Transverse colon (tissue), 4 donors: Measurements from ENCODE around the gene SSC5D. TPM values are rescaled to one million over a fixed set of nuclear protein-coding genes. Genes with fewer than 3 reads are reported as not detected.

Experiments used
- DNase-seq: peaks from one replicate; pipeline ENCODE4 v3.0.0-alpha.2; 2019
- H3K27ac ChIP-seq, 4 donors: fragments of 200-600 bp; sonication (generic); 2 replicates each; pipeline ENCODE4 v1.5.1; 2016 to 2018; ENCODE audit warnings: inconsistent platforms in 4 of 4
- H3K27me3 ChIP-seq: fragments of 200-600 bp; sonication (generic); 2 replicates; pipeline ENCODE4 v1.5.1; 2017; ENCODE audit warnings: inconsistent platforms
- H3K36me3 ChIP-seq, 4 donors: fragments of 200-600 bp; sonication (generic); 2 replicates each; pipeline ENCODE4 v1.5.1; 2017 to 2019; ENCODE audit warnings: inconsistent platforms in 4 of 4
- H3K4me1 ChIP-seq, 4 donors: fragments of 200-600 bp; sonication (generic); 2 replicates each; pipeline ENCODE4 v1.5.1; 2017 to 2020; ENCODE audit warnings: inconsistent platforms in 4 of 4
- H3K4me3 ChIP-seq, 4 donors: fragments of 200-600 bp; sonication (generic); 1 replicate in 1 of 4; 2 replicates in 3 of 4; pipeline versions ENCODE4 v1.5.1 to v1.6.1; 2017 to 2019; ENCODE audit warnings: inconsistent platforms in 4 of 4
- H3K9me3 ChIP-seq, 2 donors: fragments of 200-600 bp; sonication (generic); 2 replicates each; pipeline ENCODE4 v1.5.1; 2017 to 2019; ENCODE audit warnings: inconsistent platforms in 2 of 2
- EP300 ChIP-seq: sonication (generic); formaldehyde crosslinking; IDR thresholded peaks from one replicate; pipeline ENCODE4 v1.6.1; 2017; ENCODE audit warnings: antibody characterized with exemption, low read depth
- POLR2A ChIP-seq: fragments of 450-650 bp; IDR thresholded peaks from one replicate; pipeline ENCODE4 v1.6.1; 2016; ENCODE audit warnings: antibody characterized with exemption, mild to moderate bottlenecking, moderate library complexity
- POLR2AphosphoS5 ChIP-seq, 3 donors: sonication (generic); formaldehyde crosslinking; IDR thresholded peaks; one replicate each; pipeline ENCODE4 v1.6.1; 2016; ENCODE audit warnings: antibody characterized with exemption in 3 of 3
- WGBS, 2 donors: methylation state at CpG; one replicate each; pipeline ENCODE4 v1.1.5; 2018; ENCODE audit warnings: low coverage in 1 of 2; 5-methylcytosine and 5-hydroxymethylcytosine counted together
- in situ Hi-C, 4 donors: fragments of 200-750 bp; cut with MboI; loops; one replicate each; pipeline versions ENCODE4 v1.15.0 to v1.15.1; 2017; ENCODE audit warnings: low sequenced_read_pairs in 3 of 4, low pct_ligation_motif_present in 1 of 4, low pct_unique_long_range_greater_than_20kb in 1 of 4
- intact Hi-C: fragments of 100-400 bp; cut with DNase I; formaldehyde crosslinking; loops from one replicate; pipeline ENCODE4 v1.15.1; 2023; ENCODE audit warnings: low total_unique reads
- total RNA-seq, 4 donors: library from RNA; depleted of rRNA; stranded (reverse); fragments of >200 nt; gene quantifications; one replicate each; pipeline ENCODE4 v1.1.0, GENCODE V29; 2016
- TF ChIP-seq, protein P1 (sequence below), 5 experiments: fragments of 200-600 bp in 3 of 5; fragments of 450-650 bp in 2 of 5; sonication (generic) in 3 of 5; IDR thresholded peaks; 1 replicate in 2 of 5; 2 replicates in 3 of 5; pipeline ENCODE4 v1.5.1; 2016 to 2017; ENCODE audit warnings: antibody characterized with exemption in 5 of 5, inconsistent platforms in 3 of 5, mild to moderate bottlenecking in 2 of 5, moderate library complexity in 1 of 5

SSC5D gene
- total RNA-seq, 4 donors from 2014 or later: 3.4 to 41.2 (median 11.1) TPM

DNA sequence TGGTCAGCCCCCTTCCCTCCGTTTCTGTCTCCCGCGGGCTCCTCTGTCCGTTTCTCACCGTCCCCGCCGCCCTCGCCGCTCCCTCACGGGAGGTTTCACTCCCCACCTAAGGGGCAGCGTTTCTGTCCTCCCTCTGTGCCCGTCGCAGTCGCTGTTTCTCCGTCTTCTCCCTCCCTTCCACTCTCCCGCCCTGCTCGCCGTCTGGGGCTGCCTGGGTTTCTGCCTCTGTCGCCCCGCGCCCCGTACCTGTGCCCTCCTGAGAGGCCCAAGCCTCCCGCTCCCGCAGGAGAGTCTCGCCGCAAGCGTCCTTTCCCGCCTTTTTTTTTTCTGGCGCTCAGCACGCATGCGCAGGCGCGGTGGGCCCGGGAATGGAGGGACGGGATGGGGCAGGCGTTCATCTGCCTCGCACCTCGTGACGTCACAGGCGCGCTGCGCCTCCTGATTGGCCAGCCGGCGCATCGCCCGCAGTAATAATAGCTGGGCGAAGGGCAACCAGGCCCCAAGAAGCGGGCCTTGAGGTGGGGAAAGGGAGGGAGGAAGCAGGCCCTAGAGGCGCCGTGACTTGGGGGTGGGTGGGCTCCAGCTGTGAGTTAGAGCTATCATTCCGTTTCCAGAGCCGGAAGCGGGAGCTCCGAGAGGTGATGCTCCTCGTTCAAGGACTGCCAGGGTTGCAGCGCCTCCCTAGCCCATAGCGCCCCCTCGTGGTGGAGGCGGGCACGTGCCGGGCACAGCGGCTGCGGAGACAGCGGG lies 15.4 kb downstream of the SSC5D start:
- TF ChIP-seq, protein P1, sequence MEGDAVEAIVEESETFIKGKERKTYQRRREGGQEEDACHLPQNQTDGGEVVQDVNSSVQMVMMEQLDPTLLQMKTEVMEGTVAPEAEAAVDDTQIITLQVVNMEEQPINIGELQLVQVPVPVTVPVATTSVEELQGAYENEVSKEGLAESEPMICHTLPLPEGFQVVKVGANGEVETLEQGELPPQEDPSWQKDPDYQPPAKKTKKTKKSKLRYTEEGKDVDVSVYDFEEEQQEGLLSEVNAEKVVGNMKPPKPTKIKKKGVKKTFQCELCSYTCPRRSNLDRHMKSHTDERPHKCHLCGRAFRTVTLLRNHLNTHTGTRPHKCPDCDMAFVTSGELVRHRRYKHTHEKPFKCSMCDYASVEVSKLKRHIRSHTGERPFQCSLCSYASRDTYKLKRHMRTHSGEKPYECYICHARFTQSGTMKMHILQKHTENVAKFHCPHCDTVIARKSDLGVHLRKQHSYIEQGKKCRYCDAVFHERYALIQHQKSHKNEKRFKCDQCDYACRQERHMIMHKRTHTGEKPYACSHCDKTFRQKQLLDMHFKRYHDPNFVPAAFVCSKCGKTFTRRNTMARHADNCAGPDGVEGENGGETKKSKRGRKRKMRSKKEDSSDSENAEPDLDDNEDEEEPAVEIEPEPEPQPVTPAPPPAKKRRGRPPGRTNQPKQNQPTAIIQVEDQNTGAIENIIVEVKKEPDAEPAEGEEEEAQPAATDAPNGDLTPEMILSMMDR (IDR thresholded peaks at IDR 0.05): peak; percentile 97 to 99 (median 99)
- TF ChIP-seq POLR2AphosphoS5 (IDR thresholded peaks at IDR 0.05): peak in 1 of 3 donors; percentile 11
- no peak for TF ChIP-seq EP300
- in situ Hi-C loops: loop anchor here in 2 of 4 donors (10.0 kb wide), 1 partner anchor 359 kb away; the partner anchor contains the start of gene TNNT1 (in 2 of the 2)

DNA sequence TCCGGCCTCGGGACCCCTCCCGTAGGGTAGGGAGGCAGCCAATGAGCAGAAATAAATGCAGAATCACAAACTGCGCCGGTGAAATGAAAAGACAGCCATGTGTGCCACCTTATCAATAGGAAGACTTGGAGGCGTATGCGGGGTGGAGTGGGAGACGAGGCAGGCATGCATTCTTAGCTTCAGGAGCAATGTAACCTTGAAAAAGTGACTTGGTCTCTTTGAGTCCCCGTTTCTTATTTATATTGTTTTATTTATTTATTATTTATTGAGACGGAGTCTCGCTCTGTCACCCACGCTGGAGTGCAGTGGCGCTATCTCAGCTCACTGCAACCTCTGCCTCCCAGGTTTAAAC lies 16.0 kb downstream of the SSC5D start:
- intact Hi-C loops (loop anchor here (2.0 to 10.0 kb wide), 2 partner anchors 37 to 359 kb away; partner anchors contain the start of gene TNNT1), in situ Hi-C loops (loop anchor here in 2 of 4 donors (10.0 kb wide), 1 partner anchor 359 kb away; the partner anchor contains the start of gene TNNT1 (in 2 of the 2))
- 11 to 27% methylated on average over 9 to 13 of the region's 13 CpGs for WGBS, 2 donors
- Histone ChIP-seq H3K27ac (peak overlapping the region in 3 of 4 donors; percentile 74 to 82 (median 77)), H3K4me1 (peaks cover 0 to 10% (median 5%) of the 10 kb centered on the region in 4 donors), H3K4me3 (peak overlapping the region in 2 of 4 donors; percentile 34 to 51), H3K9me3 (no peaks in the 10 kb centered on the region), H3K36me3 (no peaks in the 10 kb centered on the region), H3K27me3 (no peaks in the 10 kb centered on the region)
- no peak for DNase-seq
- TF ChIP-seq POLR2A (no peak), EP300 (no peak), POLR2AphosphoS5 (IDR thresholded peaks at IDR 0.05) (no peak)
- TF ChIP-seq, protein P1 (IDR thresholded peaks at IDR 0.05): no peak

More for the DNA sequence above, 15.4 kb downstream of the SSC5D start:
- 0 to 22% methylated on average over 3 to 64 of the region's 64 CpGs for WGBS, 2 donors
- Histone ChIP-seq H3K27me3 (no peaks in the 10 kb centered on the region), H3K4me1 (peaks cover 0 to 10% (median 5%) of the 10 kb centered on the region in 4 donors), H3K36me3 (no peaks in the 10 kb centered on the region), H3K4me3 (peak overlapping the region in 2 of 4 donors; percentile 34 to 51), H3K9me3 (no peaks in the 10 kb centered on the region), H3K27ac (peak overlapping the region; percentile 74 to 82 (median 76))
- peak; percentile 92 for DNase-seq
- intact Hi-C loops: loop anchor here (2.0 to 10.0 kb wide), 2 partner anchors 37 to 359 kb away; partner anchors contain the start of gene TNNT1

DNA sequence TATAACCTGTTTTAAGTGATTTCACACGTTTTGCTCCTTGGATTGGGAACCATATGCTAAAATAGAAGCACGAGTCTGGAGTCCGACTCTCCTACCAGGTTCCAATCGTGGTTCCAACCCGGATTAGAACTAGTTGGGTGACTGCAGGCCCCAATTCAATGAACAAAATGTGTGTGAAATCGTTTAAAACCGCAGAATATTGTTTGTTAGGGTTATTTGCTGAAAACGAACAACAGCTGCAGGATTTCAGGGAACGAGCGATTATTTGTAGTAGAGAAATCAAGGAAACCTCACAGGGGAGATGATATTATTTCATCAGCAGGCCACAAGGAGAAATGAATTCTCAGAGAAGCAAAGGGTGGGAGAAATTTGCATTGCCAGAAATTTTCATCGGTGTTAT lies 16.7 kb downstream of the SSC5D start:
- WGBS, 2 donors: 82 to 89% methylated on average over 11 of the region's 11 CpGs
- no peaks in the 10 kb centered on the region for H3K36me3 ChIP-seq
- TF ChIP-seq POLR2A (no peak), EP300 (no peak), POLR2AphosphoS5 (IDR thresholded peaks at IDR 0.05) (no peak)
- TF ChIP-seq, protein P1 (IDR thresholded peaks at IDR 0.05): no peak
- no peak for DNase-seq
- in situ Hi-C loops: loop anchor here in 2 of 4 donors (10.0 kb wide), 1 partner anchor 360 kb away; the partner anchor contains the start of gene TNNT1 (in 2 of the 2)
- H3K27ac ChIP-seq: no peak overlapping the region
- no peak overlapping the region for H3K4me3 ChIP-seq
- intact Hi-C loops: loop anchor here (2.0 to 10.0 kb wide), 2 partner anchors 38 to 360 kb away; partner anchors contain the start of gene TNNT1
- no peaks in the 10 kb centered on the region for H3K9me3 ChIP-seq
- H3K27me3 ChIP-seq: no peaks in the 10 kb centered on the region
- peaks cover 0 to 10% (median 5%) of the 10 kb centered on the region in 4 donors for H3K4me1 ChIP-seq

DNA sequence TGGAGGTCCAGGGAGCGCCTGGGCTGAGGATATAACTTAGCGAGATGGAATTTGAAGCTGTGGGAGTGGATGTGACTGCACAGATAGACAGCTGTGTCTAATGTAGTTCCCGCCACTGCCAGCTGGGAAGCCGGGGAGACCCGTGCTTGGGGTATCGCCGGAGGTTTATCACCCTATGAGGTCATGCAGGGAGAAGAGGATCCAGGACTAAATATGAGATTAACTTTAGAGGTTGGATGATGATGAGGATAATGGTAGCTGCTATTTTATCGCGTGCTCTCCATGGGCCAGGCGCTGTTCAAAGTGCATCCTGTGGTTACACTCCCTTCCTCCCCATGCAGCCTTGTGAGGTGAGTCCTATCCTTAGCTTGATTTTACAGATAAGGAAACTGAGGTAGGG lies 19.9 kb downstream of the SSC5D start:
- Histone ChIP-seq H3K9me3 (no peaks in the 10 kb centered on the region), H3K4me1 (peaks cover 0 to 10% (median 5%) of the 10 kb centered on the region in 4 donors), H3K27ac (no peak overlapping the region), H3K27me3 (peaks cover under 1% of the 10 kb centered on the region), H3K4me3 (no peak overlapping the region), H3K36me3 (no peaks in the 10 kb centered on the region)
- intact Hi-C loops (loop anchor here (10.0 kb wide), 1 partner anchor 363 kb away; the partner anchor contains the start of gene TNNT1), in situ Hi-C loops (loop anchor here in 2 of 4 donors (10.0 kb wide), 1 partner anchor 363 kb away; the partner anchor contains the start of gene TNNT1 (in 2 of the 2))
- 67 to 90% methylated on average over 4 to 10 of the region's 10 CpGs for WGBS, 2 donors
- no peak for TF ChIP-seq POLR2AphosphoS5 (IDR thresholded peaks at IDR 0.05)
- TF ChIP-seq POLR2A: no peak
- no peak for TF ChIP-seq EP300
- TF ChIP-seq, protein P1 (IDR thresholded peaks at IDR 0.05): no peak
- DNase-seq: no peak
